GM12892 (cell line): Measurements from ENCODE around the gene SPEG.

Experiments used
- POLR2A ChIP-seq: IDR thresholded peaks from 2 replicates; pipeline ENCODE4 v1.6.1; 2011; ENCODE audit warnings: low read depth, low read length, control low read depth
- POLR2AphosphoS5 ChIP-seq: IDR thresholded peaks from 2 replicates; pipeline ENCODE4 v1.6.1; 2011; ENCODE audit warnings: low read depth, low read length, control low read depth

DNA sequence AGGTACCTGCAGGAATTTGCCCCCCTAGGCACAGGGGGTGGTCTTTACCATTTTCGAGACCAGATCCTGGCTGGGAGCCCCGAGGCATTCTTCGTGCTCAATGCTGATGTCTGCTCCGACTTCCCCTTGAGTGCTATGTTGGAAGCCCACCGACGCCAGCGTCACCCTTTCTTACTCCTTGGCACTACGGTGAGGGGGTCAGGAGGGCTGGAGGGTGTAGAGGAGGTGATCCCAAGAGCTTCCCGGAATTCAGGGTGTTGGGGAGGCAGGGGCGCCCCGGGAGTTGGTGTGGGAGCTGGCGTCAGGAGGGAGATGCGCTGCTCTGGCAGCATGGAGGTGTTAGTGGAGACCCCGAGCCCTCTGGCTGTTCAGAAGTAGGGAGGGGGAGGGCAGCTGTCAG, 67.2 kb downstream of the SPEG start:
- TF ChIP-seq POLR2A (no peak), POLR2AphosphoS5 (no peak)
